ENCODE measurements around the gene TSC22D4.
"Not testable (repeated sequence)": the region's sequence is repeated elsewhere in the genome, so short reads cannot be mapped to it uniquely, and the experiment has no call there.

- TF ChIP-seq SP1 (IDR thresholded peaks at IDR 0.05); CTCF (IDR thresholded peaks at IDR 0.05; ENCODE audit: low read depth, low read length, missing input control); GABPA (IDR thresholded peaks at IDR 0.05 in 1 of 2, conservative IDR thresholded peaks at IDR 0.05 in 1 of 2); JUND (IDR thresholded peaks at IDR 0.05); ZBTB33 (IDR thresholded peaks at IDR 0.05); ATF3 (IDR thresholded peaks at IDR 0.05); MAX (IDR thresholded peaks at IDR 0.05); YY1 (IDR thresholded peaks at IDR 0.05); TAF1 (conservative IDR thresholded peaks at IDR 0.05); RAD21 (IDR thresholded peaks at IDR 0.05); REST (IDR thresholded peaks at IDR 0.05): not testable (repeated sequence)
Observed at GRCh38 chr7:100447363-100447762, 31.7 kb downstream of the TSC22D4 start.

All from liver (tissue), 3 donors.